K562 (cell line): Measurements from ENCODE around the gene HK1. TPM values are rescaled to one million over a fixed set of nuclear protein-coding genes. Genes with fewer than 3 reads are reported as not detected.

Source experiments
- BRD9 ChIP-seq: fragments of 450-650 bp; IDR thresholded peaks from 2 replicates; pipeline ENCODE4 v1.6.1; 2018; ENCODE audit warnings: low read depth; ENCODE audit not compliant: partially characterized antibody
- GABPB2 ChIP-seq: fragments of 250-450 bp; sonication (Bioruptor Pico); conservative IDR thresholded peaks from 2 replicates; pipeline ENCODE4 v1.5.1; 2021; ENCODE audit warnings: mild to moderate bottlenecking
- KHSRP ChIP-seq: fragments of 450-650 bp; IDR thresholded peaks from 2 replicates; pipeline ENCODE4 v1.6.1; 2017
- MTA2 ChIP-seq: fragments of 450-650 bp; IDR thresholded peaks from 2 replicates; pipeline ENCODE4 v1.6.1; 2016; ENCODE audit warnings: low read depth
- NFE2L1 ChIP-seq: fragments of 450-650 bp; IDR thresholded peaks from 2 replicates; pipeline ENCODE4 v1.6.1; 2016; ENCODE audit warnings: missing genetic modification characterization, low read depth, mild to moderate bottlenecking, missing compliant biosample characterization, moderate library complexity, borderline replicate concordance
- polyA plus RNA-seq, 8 experiments: library from polyadenylated mRNA; depleted of rRNA in 4 of 8; stranded (reverse) in 5 of 8; unstranded in 3 of 8; fragments of >200 nt; fragmentation: Nextera tagmentation in 2 of 8; fragmentation: Illumina TruSeq in 1 of 8; extraction: Ambion mirVana in 2 of 8; extraction: Trizol in 1 of 8; gene quantifications; 2 replicates each; pipeline versions ENCODE4 v1.2.1 to v1.2.3, GENCODE V29; 2011 to 2014; ENCODE audit warnings: inconsistent platforms in 1 of 8, missing spikeins in 1 of 8
- total RNA-seq, 7 experiments: library from RNA; depleted of rRNA in 6 of 7; stranded (reverse); fragments of >200 nt in 6 of 7; fragmentation: Illumina TruSeq in 2 of 7; extraction: Trizol in 2 of 7; gene quantifications; 2 replicates each; pipeline versions ENCODE4 v1.2.1 to v1.2.3, GENCODE V29; 2011 to 2021; ENCODE audit warnings: low replicate concordance in 1 of 7
- TF ChIP-seq, protein P1 (sequence below): fragments of 250-450 bp; sonication (Bioruptor Pico); IDR thresholded peaks from 2 replicates; pipeline ENCODE4 v1.4.0; 2020
- TF ChIP-seq, protein P2 (sequence below): fragments of 250-450 bp; sonication (Bioruptor Pico); IDR thresholded peaks from 2 replicates; pipeline ENCODE4 v1.5.0; 2021; ENCODE audit warnings: mild to moderate bottlenecking, borderline replicate concordance
- TF ChIP-seq, protein P3 (sequence below): fragments of 450-650 bp; formaldehyde crosslinking; IDR thresholded peaks from 2 replicates; pipeline ENCODE4 v1.4.0; 2022; ENCODE audit warnings: missing genetic modification characterization
- TF ChIP-seq, protein P4 (sequence below): sonication (generic); formaldehyde crosslinking; IDR thresholded peaks from 2 replicates; pipeline ENCODE4 v1.8.0; 2022; ENCODE audit warnings: missing genetic modification reagents, mild to moderate bottlenecking, moderate library complexity, borderline replicate concordance

HK1 gene
- total and polyA plus RNA-seq, 9 of the 15 experiments (the other 6 are each of a cell fraction or from before 2014, with no cell fraction given): 29.2 to 444 (median 193) TPM

DNA sequence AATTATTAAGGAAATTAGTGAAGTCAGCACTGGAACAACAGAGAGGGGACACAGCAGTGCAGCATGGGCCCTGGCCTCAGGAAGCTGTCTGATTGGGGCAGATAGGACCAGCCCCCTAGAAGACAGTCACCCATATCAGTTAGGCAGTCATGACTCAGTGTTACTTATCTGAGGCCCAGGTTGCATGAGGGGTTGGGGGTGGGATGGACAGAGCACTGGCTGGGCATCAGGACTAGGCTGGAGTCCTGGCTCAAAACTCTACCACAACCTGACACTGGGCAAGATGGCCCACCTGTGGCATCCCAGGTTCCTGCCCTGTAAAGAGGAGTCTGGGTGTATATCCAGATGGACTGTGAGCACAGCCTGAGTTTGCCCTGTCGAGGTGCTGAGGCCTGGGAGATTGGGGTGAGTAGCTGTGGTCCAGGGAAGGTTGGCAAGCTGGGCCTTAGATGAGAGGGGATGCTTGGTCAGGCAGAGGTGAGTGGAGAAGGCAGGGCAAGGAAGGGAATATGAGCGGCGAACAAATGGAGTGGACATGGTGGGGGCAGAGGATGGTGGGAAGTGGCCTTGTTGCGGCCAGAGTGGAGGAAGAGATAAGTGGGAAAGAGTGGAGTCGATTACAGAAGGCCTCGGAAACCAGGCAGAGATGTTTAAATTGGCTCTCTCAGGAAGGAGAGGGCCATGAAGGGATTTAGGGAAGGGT is 37.5 kb downstream of the HK1 start (continued):
- TF ChIP-seq BRD9: peak; percentile 99
- TF ChIP-seq, protein P1, sequence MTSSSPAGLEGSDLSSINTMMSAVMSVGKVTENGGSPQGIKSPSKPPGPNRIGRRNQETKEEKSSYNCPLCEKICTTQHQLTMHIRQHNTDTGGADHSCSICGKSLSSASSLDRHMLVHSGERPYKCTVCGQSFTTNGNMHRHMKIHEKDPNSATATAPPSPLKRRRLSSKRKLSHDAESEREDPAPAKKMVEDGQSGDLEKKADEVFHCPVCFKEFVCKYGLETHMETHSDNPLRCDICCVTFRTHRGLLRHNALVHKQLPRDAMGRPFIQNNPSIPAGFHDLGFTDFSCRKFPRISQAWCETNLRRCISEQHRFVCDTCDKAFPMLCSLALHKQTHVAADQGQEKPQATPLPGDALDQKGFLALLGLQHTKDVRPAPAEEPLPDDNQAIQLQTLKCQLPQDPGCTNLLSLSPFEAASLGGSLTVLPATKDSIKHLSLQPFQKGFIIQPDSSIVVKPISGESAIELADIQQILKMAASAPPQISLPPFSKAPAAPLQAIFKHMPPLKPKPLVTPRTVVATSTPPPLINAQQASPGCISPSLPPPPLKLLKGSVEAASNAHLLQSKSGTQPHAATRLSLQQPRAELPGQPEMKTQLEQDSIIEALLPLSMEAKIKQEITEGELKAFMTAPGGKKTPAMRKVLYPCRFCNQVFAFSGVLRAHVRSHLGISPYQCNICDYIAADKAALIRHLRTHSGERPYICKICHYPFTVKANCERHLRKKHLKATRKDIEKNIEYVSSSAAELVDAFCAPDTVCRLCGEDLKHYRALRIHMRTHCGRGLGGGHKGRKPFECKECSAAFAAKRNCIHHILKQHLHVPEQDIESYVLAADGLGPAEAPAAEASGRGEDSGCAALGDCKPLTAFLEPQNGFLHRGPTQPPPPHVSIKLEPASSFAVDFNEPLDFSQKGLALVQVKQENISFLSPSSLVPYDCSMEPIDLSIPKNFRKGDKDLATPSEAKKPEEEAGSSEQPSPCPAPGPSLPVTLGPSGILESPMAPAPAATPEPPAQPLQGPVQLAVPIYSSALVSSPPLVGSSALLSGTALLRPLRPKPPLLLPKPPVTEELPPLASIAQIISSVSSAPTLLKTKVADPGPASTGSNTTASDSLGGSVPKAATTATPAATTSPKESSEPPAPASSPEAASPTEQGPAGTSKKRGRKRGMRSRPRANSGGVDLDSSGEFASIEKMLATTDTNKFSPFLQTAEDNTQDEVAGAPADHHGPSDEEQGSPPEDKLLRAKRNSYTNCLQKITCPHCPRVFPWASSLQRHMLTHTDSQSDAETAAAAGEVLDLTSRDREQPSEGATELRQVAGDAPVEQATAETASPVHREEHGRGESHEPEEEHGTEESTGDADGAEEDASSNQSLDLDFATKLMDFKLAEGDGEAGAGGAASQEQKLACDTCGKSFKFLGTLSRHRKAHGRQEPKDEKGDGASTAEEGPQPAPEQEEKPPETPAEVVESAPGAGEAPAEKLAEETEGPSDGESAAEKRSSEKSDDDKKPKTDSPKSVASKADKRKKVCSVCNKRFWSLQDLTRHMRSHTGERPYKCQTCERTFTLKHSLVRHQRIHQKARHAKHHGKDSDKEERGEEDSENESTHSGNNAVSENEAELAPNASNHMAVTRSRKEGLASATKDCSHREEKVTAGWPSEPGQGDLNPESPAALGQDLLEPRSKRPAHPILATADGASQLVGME: peak; percentile 95; the same call in 1 of the 2 replicates
- TF ChIP-seq, protein P2, sequence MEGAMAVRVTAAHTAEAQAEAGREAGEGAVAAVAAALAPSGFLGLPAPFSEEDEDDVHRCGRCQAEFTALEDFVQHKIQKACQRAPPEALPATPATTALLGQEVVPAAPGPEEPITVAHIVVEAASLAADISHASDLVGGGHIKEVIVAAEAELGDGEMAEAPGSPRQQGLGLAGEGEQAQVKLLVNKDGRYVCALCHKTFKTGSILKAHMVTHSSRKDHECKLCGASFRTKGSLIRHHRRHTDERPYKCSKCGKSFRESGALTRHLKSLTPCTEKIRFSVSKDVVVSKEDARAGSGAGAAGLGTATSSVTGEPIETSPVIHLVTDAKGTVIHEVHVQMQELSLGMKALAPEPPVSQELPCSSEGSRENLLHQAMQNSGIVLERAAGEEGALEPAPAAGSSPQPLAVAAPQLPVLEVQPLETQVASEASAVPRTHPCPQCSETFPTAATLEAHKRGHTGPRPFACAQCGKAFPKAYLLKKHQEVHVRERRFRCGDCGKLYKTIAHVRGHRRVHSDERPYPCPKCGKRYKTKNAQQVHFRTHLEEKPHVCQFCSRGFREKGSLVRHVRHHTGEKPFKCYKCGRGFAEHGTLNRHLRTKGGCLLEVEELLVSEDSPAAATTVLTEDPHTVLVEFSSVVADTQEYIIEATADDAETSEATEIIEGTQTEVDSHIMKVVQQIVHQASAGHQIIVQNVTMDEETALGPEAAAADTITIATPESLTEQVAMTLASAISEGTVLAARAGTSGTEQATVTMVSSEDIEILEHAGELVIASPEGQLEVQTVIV (CRISPR knock-in tag): no peak
- no peak for TF ChIP-seq GABPB2 (CRISPR knock-in tag)
- peak; percentile 74 for TF ChIP-seq MTA2
- TF ChIP-seq, protein P3, sequence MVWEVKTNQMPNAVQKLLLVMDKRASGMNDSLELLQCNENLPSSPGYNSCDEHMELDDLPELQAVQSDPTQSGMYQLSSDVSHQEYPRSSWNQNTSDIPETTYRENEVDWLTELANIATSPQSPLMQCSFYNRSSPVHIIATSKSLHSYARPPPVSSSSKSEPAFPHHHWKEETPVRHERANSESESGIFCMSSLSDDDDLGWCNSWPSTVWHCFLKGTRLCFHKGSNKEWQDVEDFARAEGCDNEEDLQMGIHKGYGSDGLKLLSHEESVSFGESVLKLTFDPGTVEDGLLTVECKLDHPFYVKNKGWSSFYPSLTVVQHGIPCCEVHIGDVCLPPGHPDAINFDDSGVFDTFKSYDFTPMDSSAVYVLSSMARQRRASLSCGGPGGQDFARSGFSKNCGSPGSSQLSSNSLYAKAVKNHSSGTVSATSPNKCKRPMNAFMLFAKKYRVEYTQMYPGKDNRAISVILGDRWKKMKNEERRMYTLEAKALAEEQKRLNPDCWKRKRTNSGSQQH: peak; percentile 98
- 0 out of 2 replicates have a peak, but pooled peaks have one; percentile 13 for TF ChIP-seq KHSRP
- TF ChIP-seq, protein P4, sequence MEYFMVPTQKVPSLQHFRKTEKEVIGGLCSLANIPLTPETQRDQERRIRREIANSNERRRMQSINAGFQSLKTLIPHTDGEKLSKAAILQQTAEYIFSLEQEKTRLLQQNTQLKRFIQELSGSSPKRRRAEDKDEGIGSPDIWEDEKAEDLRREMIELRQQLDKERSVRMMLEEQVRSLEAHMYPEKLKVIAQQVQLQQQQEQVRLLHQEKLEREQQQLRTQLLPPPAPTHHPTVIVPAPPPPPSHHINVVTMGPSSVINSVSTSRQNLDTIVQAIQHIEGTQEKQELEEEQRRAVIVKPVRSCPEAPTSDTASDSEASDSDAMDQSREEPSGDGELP: peak; percentile 83; the same call in 1 of the 2 replicates
- TF ChIP-seq NFE2L1: no peak
